Measurements from ENCODE around the gene TRPC4AP.

Gene TRPC4AP

GRCh38 chr20:34955231-34956040, 137.2 kb downstream of the TRPC4AP start, which contains the start of the genes GSS and MYH7B:
GSS (minus strand) TSS chr20:34955806; CDS start chr20:34951852, 3,954 bp downstream.
MYH7B (plus strand) TSS chr20:34955868; CDS start chr20:34978006, 22,138 bp downstream.
- DNase-seq, result peak; percentile 89

- no peak for DNase-seq
Measured at GRCh38 chr20:34954904-34955230, 137.7 kb downstream of the TRPC4AP start.

- DNase-seq, result no peak
Measured at GRCh38 chr20:34953960-34954359, 138.6 kb downstream of the TRPC4AP start.

- no peak for DNase-seq
Measured at GRCh38 chr20:34952671-34953070, 139.9 kb downstream of the TRPC4AP start.

All from NCI-H1417 treated with DMSO at 0.1 percent for 48 hours (cell line).